Endothelial cell of umbilical vein (primary cell): ENCODE measurements around the gene NMNAT1. TPM values are rescaled to one million over a fixed set of nuclear protein-coding genes. Genes with fewer than 3 reads are reported as not detected.

Experiments
- BruUV-seq: library from RNA; stranded (reverse); fragments of 400-500 nt; replicated peaks from 2 replicates; lab custom pipeline; 2021; lab: Mats Ljungman, UMichigan
- CTCF ChIA-PET: fragments of 300-600, 350-600 bp; sonication (Branson Sonifier 250); formaldehyde crosslinking; loops from one replicate; lab custom pipeline; 2021; ENCODE audit warnings: antibody characterized with exemption, inconsistent platforms; lab: Charles Lee
- POLR2A ChIA-PET: fragments of 300-600, 350-600 bp; sonication (Branson Sonifier 250); formaldehyde crosslinking; loops from one replicate; lab custom pipeline; 2021; ENCODE audit warnings: antibody characterized with exemption, inconsistent platforms; lab: Charles Lee
- DNase-seq: peaks from one replicate; pipeline ENCODE4 v3.0.0-alpha.2; 2011; ENCODE audit warnings: low read depth, low spot score
- FAIRE-seq: peaks from 2 replicates; lab custom pipeline; 2011; peaks lifted over from hg19 to GRCh38; lab: Jason Lieb, UNC
- H2AFZ ChIP-seq: 2 replicates; pipeline ENCODE4 v1.6.0; 2012; ENCODE audit warnings: low read depth, low read length, control low read depth, inconsistent platforms
- H3K27ac ChIP-seq: 2 replicates; pipeline ENCODE4 v1.5.1; 2011; ENCODE audit warnings: low read depth, mild to moderate bottlenecking, control low read depth, low read length, moderate library complexity; ENCODE audit not compliant: insufficient read depth
- H3K27me3 ChIP-seq, 2 experiments: 2 replicates each; pipeline versions ENCODE4 v1.6.0 to v1.6.1; 2011; ENCODE audit warnings: low read length in 2 of 2, mixed read lengths in 1 of 2; ENCODE audit not compliant: control insufficient read depth in 2 of 2, insufficient read depth in 2 of 2
- H3K36me3 ChIP-seq, 2 experiments: 2 replicates in 1 of 2; 3 replicates in 1 of 2; pipeline ENCODE4 v1.5.1; 2011; ENCODE audit warnings: low read length in 2 of 2, mild to moderate bottlenecking in 1 of 2, moderate library complexity in 1 of 2; ENCODE audit not compliant: control insufficient read depth in 2 of 2, insufficient read depth in 2 of 2; ENCODE audit errors: extremely low read depth in 1 of 2
- H3K4me1 ChIP-seq: 3 replicates; pipeline ENCODE4 v1.5.1; 2011; ENCODE audit warnings: mild to moderate bottlenecking, low read length; ENCODE audit not compliant: control insufficient read depth, insufficient read depth; ENCODE audit errors: extremely low read depth
- H3K4me2 ChIP-seq: 2 replicates; pipeline ENCODE4 v1.6.1; 2011; ENCODE audit warnings: low read length, control low read depth, mixed read lengths; ENCODE audit not compliant: insufficient read depth
- H3K4me3 ChIP-seq, 3 experiments: fragments of 200-600 bp in 1 of 3; sonication (generic), shearing (Covaris generic) in 1 of 3; replicated peaks in 1 of 3; 2 replicates each; pipeline ENCODE4 v1.5.1; 2011 to 2016; ENCODE audit warnings: control low read depth in 3 of 3, low read length in 3 of 3, mild to moderate bottlenecking in 2 of 3, inconsistent platforms in 1 of 3, low read depth in 1 of 3, moderate library complexity in 1 of 3; ENCODE audit not compliant: insufficient read depth in 1 of 3
- H3K79me2 ChIP-seq: 2 replicates; pipeline ENCODE4 v1.6.0; 2012; ENCODE audit warnings: low read length, inconsistent platforms; ENCODE audit not compliant: control insufficient read depth, insufficient read depth
- H3K9ac ChIP-seq: replicated peaks from 2 replicates; pipeline ENCODE3; 2011; ENCODE audit warnings: low read length, control low read depth; ENCODE audit not compliant: insufficient read depth; ENCODE audit errors: extremely low read depth
- H3K9me1 ChIP-seq: replicated peaks from 3 replicates; pipeline ENCODE4 v1.6.0; 2011; ENCODE audit warnings: mild to moderate bottlenecking, low read length; ENCODE audit not compliant: control insufficient read depth, insufficient read depth; ENCODE audit errors: extremely low read depth
- H3K9me3 ChIP-seq: replicated peaks from 2 replicates; pipeline ENCODE4 v1.5.1; 2012; ENCODE audit warnings: low read length, inconsistent platforms; ENCODE audit not compliant: control insufficient read depth, insufficient read depth
- H4K20me1 ChIP-seq: replicated peaks from 2 replicates; pipeline ENCODE3; 2011; ENCODE audit warnings: mild to moderate bottlenecking, low read length; ENCODE audit not compliant: control insufficient read depth, insufficient read depth; ENCODE audit errors: extremely low read depth
- CTCF ChIP-seq, 2 donors: IDR thresholded peaks; 1 replicate in 1 of 2; 2 replicates in 1 of 2; pipeline ENCODE4 v1.5.1; 2011; ENCODE audit warnings: low read length in 2 of 2, mild to moderate bottlenecking in 2 of 2, moderate library complexity in 2 of 2, control low read depth in 1 of 2, inconsistent platforms in 1 of 2, low read depth in 1 of 2; ENCODE audit not compliant: insufficient read depth in 1 of 2; ENCODE audit errors: extremely low read depth in 1 of 2
- FOS ChIP-seq: IDR thresholded peaks from 2 replicates; pipeline ENCODE4 v1.6.1; 2011; ENCODE audit warnings: mild to moderate bottlenecking, low read length, moderate library complexity, borderline replicate concordance; ENCODE audit not compliant: insufficient read depth
- GATA2 ChIP-seq: IDR thresholded peaks from 2 replicates; pipeline ENCODE4 v1.7.0; 2011; ENCODE audit warnings: low read depth, mild to moderate bottlenecking, moderate library complexity, mixed read lengths, low read length; ENCODE audit not compliant: insufficient read length, insufficient read depth
- JUN ChIP-seq: IDR thresholded peaks from 2 replicates; pipeline ENCODE4 v1.6.1; 2011; ENCODE audit warnings: borderline replicate concordance, low read depth; ENCODE audit not compliant: insufficient read length, insufficient read depth
- MYC ChIP-seq: IDR thresholded peaks from one replicate; pipeline ENCODE4 v1.6.1; 2011; ENCODE audit warnings: mild to moderate bottlenecking, low read depth, low read length
- dilution Hi-C: fragments of 300-500 bp; cut with MboI; formaldehyde crosslinking; loops from one replicate; pipeline ENCODE4 v1.15.0; 2019; ENCODE audit warnings: low sequenced_read_pairs; ENCODE audit not compliant: extremely low pct_ligation_motif_present
- intact Hi-C: fragments of 100-400 bp; cut with micrococcal nuclease; formaldehyde crosslinking; loops from one replicate; pipeline ENCODE4 v1.10.0; 2022
- polyA plus RNA-seq, 4 experiments: library from polyadenylated mRNA; depleted of rRNA in 3 of 4; stranded (reverse) in 3 of 4; unstranded in 1 of 4; fragments of >200 nt; gene quantifications; 2 replicates each; pipeline versions ENCODE4 v1.2.1 to v1.2.3, GENCODE V29; 2011 to 2012; ENCODE audit warnings: missing spikeins in 1 of 4
- total RNA-seq: library from RNA; stranded (reverse); gene quantifications from 2 replicates; pipeline ENCODE4 v1.2.3, GENCODE V29; 2021
- TF ChIP-seq, protein P1 (sequence below): IDR thresholded peaks from 2 replicates; pipeline ENCODE4 v1.6.1; 2011; ENCODE audit not compliant: insufficient read depth, insufficient read length

The NMNAT1 gene
- total and polyA plus RNA-seq, 2 donors (not counting 3 experiments of a cell fraction or from before 2014, with no cell fraction given), result 4.8 to 9.8 TPM

DNA sequence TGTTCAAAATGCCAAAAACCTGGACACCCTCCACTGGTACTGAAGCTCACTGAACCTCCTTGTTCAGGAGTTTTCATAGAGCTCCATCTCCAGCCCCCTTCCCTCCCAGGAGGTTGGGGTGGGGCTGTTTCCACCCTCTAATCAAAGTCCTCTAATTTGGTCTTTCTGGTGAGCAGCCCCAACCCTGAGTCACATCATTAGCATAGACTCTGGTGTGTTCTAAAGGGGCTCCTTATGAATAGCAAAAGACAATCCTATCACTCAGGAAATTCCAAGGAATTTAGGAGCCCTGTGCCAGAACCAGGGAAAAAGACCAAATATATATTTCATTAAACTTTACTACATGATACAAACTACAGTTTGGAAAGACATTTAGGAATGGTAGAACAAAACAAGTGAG is 76.3 kb downstream of the NMNAT1 start:
- Histone ChIP-seq H3K27me3 (peaks cover 0 to 3% of the 10 kb centered on the region in 2 experiments), H3K9me3 (no peaks in the 10 kb centered on the region), H3K9me1 (no peaks in the 10 kb centered on the region), H4K20me1 (no peaks in the 10 kb centered on the region), H2AFZ (no peak overlapping the region), H3K36me3 (no peaks in the 10 kb centered on the region), H3K4me2 (no peak overlapping the region), H3K79me2 (no peaks in the 10 kb centered on the region), H3K27ac (no peak overlapping the region), H3K4me1 (no peaks in the 10 kb centered on the region), H3K9ac (no peak overlapping the region), H3K4me3 (no peak overlapping the region)
- dilution Hi-C loops, result no loop called here
- no TSS peak for BruUV-seq
- TF ChIP-seq, protein P1, sequence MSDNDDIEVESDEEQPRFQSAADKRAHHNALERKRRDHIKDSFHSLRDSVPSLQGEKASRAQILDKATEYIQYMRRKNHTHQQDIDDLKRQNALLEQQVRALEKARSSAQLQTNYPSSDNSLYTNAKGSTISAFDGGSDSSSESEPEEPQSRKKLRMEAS, result no peak
- TF ChIP-seq MYC, result no peak
- no peak for TF ChIP-seq FOS
- no peak for TF ChIP-seq JUN
- TF ChIP-seq CTCF (IDR thresholded peaks at IDR 0.05; ENCODE audit: extremely low read depth in 1 of 2, insufficient read depth in 1 of 2, low read depth in 1 of 2, low read length in 2 of 2), result no peak
- no peak for TF ChIP-seq GATA2
- CTCF ChIA-PET, result interaction anchor here (1.3 kb wide), 1 partner anchor 69 kb away, joined by 6 read pairs; no protein-coding TSS in a partner anchor
- POLR2A ChIA-PET, result no interaction called here
- FAIRE-seq, result no peak
- intact Hi-C loops, result loop anchor here (5.0 kb wide), 1 partner anchor 67 kb away; no protein-coding TSS in a partner anchor
- no peak for DNase-seq
